Activated CD4-positive, alpha-beta T cell treated with anti-CD3 and anti-CD28 coated beads for 24 hours (primary cell): ENCODE measurements around the gene NR4A2.

Experiments
- DNase-seq, 2 donors: peaks; one replicate each; pipeline ENCODE4 v3.0.0-alpha.2; 2020; ENCODE audit warnings: low read depth in 2 of 2

The NR4A2 gene

GRCh38 chr2:156332534-156333273, at the start of gene NR4A2:
NR4A2 (minus strand) TSS chr2:156332721; CDS start chr2:156330186, 2,535 bp downstream.
- DNase-seq, result peak; percentile 74 to 76

- DNase-seq, result no peak
These were observed 47.7 kb upstream of the NR4A2 start for GRCh38 chr2:156380117-156380645.

DNA sequence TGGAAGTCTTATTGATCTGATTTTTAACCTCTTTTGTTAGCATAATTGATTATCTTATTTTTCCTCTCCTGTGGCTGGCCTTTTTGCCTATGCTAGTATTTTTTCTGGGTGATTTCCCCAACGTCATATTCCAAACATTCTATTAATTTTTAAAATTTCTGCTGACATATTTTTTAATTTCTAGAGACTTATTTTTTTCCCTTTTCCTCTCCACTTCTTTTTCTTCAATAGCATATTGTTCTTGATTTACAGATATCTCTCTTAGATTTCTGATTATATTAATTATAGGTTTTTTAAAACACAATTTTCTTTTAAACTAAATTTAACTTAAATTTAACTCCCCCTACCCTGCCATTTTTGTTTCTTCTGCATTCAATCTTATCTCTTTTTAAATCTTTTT, 47.2 kb upstream of the NR4A2 start:
- DNase-seq, result no peak

GRCh38 chr2:156379071-156379470, 46.5 kb upstream of the NR4A2 start:
- DNase-seq, result no peak

DNA sequence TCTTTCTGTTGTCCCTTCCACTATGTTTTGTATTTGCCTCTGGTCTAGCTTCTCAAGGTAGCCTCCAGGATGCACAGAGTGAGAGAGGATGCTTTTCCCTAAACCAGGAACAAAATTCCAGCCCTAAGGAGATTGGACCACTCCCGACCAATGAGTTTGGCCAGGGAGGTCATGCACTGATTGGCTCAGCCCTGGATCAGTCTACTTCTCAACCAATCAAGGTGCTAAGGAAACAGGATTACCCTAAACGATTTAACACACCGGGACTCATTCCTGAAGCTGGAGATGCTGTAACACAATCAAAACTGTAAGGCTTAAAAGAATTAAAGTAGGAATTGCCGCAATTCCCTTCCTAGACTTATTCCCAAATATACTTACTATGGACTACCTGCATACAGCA, 34.2 kb upstream of the NR4A2 start:
- DNase-seq, result no peak

DNA sequence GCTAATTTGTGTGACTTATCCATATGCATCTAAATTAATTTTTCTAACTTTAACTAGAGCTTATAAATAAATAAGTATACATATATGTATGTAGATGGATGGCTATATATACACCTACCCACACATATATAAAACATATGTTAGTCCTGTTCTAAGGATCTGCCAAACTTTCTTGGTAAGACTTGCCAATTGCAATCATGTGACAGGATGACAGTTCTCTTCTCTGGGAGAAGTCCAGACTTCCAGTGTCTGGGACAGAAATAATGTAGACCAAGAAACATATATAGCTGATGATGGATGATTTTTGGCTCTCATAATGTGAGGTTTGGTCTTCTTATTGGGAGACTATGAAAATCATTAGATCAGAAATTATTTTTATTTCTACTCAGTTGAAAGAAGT, 30.6 kb upstream of the NR4A2 start:
- no peak for DNase-seq

DNA sequence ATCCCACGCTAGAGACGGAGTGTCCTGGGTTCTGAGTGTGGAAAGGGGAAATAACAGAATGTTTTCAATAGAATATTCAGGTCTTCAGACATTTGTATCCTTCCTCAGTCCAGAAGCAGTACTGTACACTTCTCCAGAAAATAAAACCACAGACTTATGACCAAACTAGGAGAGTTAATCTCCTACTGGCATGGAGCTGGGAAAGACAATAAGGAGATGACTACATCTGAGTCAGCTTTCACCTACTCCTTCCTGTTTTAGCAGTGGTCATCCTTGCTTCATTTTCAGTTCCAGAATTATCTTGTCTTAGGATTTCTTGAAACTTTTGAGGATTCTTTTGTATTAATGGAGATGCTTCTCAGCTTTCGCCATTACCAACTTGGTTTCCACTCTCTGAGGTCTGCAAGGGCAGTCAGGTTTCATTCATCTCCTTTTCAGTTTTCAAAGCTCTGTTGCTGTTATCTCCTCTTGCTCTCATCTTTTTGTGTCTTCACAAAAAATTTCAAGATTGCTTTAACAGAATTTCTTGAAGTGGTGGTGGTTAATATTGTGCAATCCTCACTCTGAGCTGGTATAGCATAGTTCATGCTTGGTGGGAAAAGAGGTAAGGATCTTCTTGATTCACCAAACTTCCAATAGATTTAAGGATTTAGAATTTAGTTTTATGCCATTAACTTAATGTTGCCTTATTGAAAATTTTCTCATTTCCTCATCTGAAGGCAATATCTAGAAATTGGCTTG, 23.7 kb upstream of the NR4A2 start:
- no peak for DNase-seq

DNA sequence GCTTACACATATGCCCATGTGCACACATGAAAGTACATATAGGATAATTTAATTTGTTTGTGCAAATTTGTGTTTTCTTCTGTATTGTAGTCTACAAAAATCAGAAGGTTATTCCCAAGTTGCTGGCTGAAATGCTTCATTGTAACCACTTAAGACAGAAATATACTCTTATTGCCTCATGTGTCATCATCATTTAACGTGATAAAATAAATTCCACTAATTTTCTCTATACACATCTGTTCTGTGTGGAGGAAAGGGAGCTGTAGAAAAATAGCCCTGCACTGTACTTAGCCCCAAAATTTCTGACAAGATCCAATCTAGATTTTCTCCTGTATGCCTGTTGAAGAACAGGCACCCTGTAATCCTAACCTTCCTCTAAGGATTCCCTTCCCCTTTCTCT, 20.4 kb upstream of the NR4A2 start:
- DNase-seq, result no peak

GRCh38 chr2:156350374-156351142, 18.0 kb upstream of the NR4A2 start:
- no peak for DNase-seq

DNA sequence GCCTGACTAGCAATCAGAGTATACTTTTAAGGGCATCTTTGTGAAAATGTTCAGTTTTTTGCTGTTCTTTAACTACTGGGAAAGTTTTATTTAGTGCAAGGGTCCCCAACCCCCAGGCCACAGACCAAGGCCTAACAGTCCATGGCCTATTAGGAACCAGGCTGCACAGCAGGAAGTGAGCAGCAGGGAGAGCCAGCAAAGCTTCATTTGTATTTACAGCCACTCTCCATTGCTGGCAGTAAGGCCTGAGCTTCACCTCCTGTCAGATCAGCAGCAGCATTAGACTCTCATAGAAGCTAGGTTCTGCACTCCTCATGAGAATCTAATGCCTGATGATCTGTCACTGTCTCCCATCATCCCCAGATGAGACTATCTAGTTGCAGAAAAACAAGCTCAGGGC, 17.1 kb upstream of the NR4A2 start:
- no peak for DNase-seq

DNA sequence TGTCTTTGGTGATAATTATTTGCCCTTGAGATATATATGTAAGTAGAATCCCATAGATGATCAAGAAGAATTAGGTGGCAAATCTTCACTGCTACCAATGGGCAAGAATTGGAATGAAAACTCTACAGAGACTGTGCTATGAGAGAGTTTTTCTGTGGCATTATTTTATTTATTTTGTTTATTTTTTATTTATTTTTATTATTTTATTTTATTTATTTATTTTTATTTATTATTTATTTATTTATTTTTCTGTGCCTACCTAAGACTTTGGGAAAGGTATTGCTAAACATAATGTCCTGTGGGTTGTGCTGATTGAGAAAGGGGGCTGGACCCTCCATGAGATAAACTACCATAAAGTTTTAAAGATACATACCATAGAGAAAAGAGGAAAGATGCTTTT, 16.6 kb upstream of the NR4A2 start:
- no peak for DNase-seq

GRCh38 chr2:156347431-156347830, 14.9 kb upstream of the NR4A2 start:
- no peak for DNase-seq

DNA sequence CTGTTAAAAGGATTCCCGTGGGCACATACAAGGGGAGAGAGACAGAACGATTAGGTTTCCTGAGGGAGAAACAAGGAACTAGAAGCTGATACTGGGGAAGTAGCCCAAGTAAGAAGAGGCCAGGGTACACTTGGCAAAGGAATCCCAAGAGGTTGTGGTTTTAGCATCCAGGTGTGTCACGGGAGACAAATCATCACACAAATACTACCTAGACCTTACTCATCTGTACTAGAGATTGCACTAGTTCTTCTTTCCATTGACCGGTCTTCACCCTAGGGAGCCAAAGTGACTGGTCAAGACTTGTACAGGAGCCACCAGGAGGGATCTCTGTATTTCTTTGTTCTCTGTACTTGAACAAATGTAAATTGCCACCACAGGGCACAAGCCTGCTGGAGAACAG, 14.2 kb upstream of the NR4A2 start:
- DNase-seq, result no peak

DNA sequence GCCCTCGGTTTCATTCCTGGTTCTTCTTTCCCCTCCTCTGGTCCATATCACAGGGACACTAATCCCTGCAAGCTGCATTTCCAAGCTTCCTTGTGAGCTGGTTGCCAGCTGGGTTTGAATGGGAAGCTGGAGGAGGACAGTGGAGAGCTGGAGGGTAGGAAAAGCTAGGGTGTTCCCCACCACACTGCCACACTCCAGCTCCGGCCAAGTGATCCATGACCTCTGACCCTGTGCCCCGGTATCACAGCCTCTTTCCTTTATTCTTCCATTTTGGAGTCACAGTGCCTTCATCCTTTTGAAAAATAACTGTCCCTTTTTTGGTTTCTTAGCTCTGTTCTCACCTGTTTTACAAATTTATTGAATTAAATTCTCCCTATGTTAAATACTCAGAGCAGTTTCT, 13.1 kb upstream of the NR4A2 start:
- no peak for DNase-seq

DNA sequence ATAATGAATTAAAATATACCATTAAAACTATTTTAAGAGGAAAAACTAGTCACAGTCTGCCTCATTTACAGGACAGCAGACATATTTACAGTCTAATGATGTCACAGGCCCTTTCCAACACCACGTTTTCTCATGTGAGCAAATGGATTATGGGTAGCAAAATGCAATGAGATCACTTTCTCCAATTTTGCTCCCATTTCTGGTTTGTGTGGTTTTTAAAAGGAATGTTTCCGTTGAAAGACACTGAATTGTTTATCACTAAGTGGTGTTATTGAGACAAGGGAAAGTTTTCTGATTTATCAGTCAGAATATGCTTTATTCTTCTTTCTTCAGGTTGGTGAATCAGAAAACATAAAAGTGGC, 11.4 kb upstream of the NR4A2 start:
- no peak for DNase-seq

- DNase-seq, result no peak
These were observed 10.8 kb upstream of the NR4A2 start for GRCh38 chr2:156343096-156343939.

DNA sequence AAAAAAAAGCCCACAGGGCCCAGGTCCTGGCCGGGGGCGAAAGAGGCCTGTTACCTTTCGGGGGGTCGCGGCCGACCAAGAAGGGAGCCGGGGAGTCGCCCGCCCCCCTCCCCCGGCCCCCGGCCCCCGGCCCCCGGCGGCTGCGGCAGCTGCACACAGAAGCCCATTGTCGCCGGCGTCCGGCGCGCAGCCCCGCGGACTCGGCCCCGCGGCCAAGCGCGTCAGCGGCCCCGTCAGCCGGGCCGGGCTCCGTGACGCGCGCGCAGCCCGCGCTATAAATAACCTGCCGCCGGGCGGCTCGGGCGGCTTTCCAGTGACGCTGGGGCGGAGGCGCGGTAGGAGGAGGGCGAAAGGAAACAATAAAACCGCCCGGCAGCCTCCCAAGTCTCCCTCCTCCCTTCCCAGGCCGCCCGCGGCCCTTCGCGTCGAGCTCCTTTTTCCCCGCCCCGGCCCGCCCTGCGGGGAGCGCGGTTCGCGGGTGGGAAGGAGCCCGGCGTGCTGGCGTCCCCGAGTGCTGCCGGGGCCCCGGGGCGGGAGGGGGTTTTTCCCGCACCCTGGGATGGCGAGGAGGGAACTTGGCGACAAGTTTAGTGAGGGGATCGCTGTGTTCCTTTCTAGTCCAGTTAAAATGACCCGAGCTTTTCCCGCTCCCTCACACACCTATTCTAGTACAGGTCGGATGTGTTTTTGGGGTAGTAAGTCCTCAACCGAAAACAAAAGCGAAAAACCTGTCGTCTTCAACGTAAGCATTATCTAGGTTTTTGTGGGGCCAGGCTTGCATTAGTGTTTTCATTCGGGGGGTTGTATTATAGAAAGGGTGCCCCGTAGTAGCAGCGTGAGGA, 10.0 kb upstream of the NR4A2 start:
- DNase-seq, result peak; percentile 73 to 74

- peak; percentile 84 to 85 for DNase-seq
These were observed 9.1 kb upstream of the NR4A2 start for GRCh38 chr2:156341452-156342253.

- no peak for DNase-seq
These were observed 8.4 kb upstream of the NR4A2 start for GRCh38 chr2:156340804-156341451.
